Suprapubic skin (tissue), 4 donors: ENCODE data around the gene ANKRD44.

Source experiments
- CTCF ChIP-seq, 2 donors: fragments of 200-600 bp in 1 of 2; fragments of 450-650 bp in 1 of 2; sonication (generic) in 1 of 2; IDR thresholded peaks; one replicate each; pipeline ENCODE4 v1.5.1; 2016 to 2019; ENCODE audit warnings: antibody characterized with exemption in 2 of 2, mild to moderate bottlenecking in 1 of 2, moderate library complexity in 1 of 2
- POLR2A ChIP-seq, 2 donors: fragments of 450-650 bp; IDR thresholded peaks; one replicate each; pipeline ENCODE4 v1.6.1; 2017; ENCODE audit warnings: antibody characterized with exemption in 2 of 2, mild to moderate bottlenecking in 2 of 2, moderate library complexity in 2 of 2
- POLR2AphosphoS5 ChIP-seq, 3 donors: sonication (generic); formaldehyde crosslinking; IDR thresholded peaks; one replicate each; pipeline ENCODE4 v1.6.1; 2017; ENCODE audit warnings: antibody characterized with exemption in 3 of 3

GRCh38 chr2:196944570-196944969, 366.0 kb downstream of the ANKRD44 start:
- TF ChIP-seq CTCF (IDR thresholded peaks at IDR 0.05), result no peak
- TF ChIP-seq POLR2A (IDR thresholded peaks at IDR 0.05), result no peak
- TF ChIP-seq POLR2AphosphoS5 (IDR thresholded peaks at IDR 0.05), result no peak
